ENCODE data around the gene ACSS3. TPM values are rescaled to one million over a fixed set of nuclear protein-coding genes. Genes with fewer than 3 reads are reported as not detected.

ACSS3 gene
- total and polyA plus RNA-seq, 2 of the 8 experiments (the other 6 are each of a cell fraction or from before 2014, with no cell fraction given), result 14.4 to 24.0 TPM

DNA sequence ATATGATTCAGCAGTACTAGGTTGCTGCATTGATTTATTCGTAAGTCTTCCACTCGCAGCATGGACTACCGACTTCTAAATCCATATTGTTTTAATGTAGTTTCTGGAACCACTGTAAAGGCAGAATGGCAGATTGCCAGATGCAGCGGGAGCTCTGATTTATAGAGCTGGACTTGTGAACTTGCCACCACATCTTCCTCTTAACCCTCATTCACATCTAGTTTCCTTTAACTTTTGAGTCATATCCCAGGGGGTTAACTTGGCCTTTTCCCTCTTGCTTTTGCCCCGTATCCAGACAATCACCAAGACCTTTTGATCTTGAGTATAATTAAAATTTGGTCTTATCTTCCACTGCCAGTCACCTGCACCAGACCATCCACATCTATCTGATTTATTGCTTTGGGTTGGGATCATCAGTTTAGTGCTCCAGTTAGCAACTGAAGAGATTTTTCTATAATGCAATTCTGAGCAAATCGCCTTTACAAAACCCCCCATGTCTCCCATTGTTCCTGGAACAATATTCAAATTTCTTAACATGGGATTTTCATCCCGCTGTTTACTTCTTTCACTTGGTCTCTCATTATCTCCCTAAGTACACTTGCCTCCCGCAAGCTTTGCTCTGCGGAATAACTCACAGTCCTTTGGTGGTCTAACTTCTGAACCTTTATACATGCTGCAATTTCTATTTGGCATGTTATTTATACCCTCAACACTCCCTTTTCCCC is 130.5 kb downstream of the ACSS3 start:
- Histone ChIP-seq H2BK20ac (ENCODE audit: low read length) (no peak overlapping the region), H3K79me2 (ENCODE audit: control insufficient read depth in 1 of 2, insufficient read depth in 2 of 2, low read length in 2 of 2) (no peaks in the 10 kb centered on the region), H3K79me1 (ENCODE audit: low read depth, low read length) (no peaks in the 10 kb centered on the region), H3K14ac (ENCODE audit: insufficient read length) (no peak overlapping the region), H4K20me1 (replicated peaks in 1 of 2; ENCODE audit: control insufficient read depth in 1 of 2, insufficient read depth in 2 of 2, low read length in 2 of 2) (no peaks in the 10 kb centered on the region), H2BK5ac (ENCODE audit: low read depth, low read length) (no peak overlapping the region), H3K4me2 (ENCODE audit: insufficient read depth in 1 of 2, low read depth in 2 of 2, low read length in 2 of 2) (peak overlapping the region; percentile 21 to 34), H2BK15ac (ENCODE audit: low read length) (no peak overlapping the region), H3K4me3 (ENCODE audit: extremely low read depth in 1 of 4, insufficient read depth in 2 of 4, low read depth in 3 of 4, low read length in 4 of 4) (peak overlapping the region in 1 of 4 experiments; percentile 30; a peak in 2 of 8 replicates), H3K4ac (replicated peaks; ENCODE audit: insufficient read length, low read depth, low read length) (no peak overlapping the region), H4K8ac (ENCODE audit: extremely low read depth, insufficient read depth, low read length) (no peak overlapping the region), H3K4me1 (replicated peaks in 1 of 4; ENCODE audit: control insufficient read depth in 3 of 4, insufficient read depth in 4 of 4, low read length in 3 of 4) (peaks cover 2 to 23% (median 18%) of the 10 kb centered on the region in 4 experiments; a peak in 6 of 7 replicates), H3K56ac (replicated peaks; ENCODE audit: insufficient read length, low read depth, low read length) (no peak overlapping the region), H3K36me3 (ENCODE audit: control insufficient read depth in 2 of 4, insufficient read depth in 4 of 4, low read length in 3 of 4) (no peaks in the 10 kb centered on the region), H2AFZ (ENCODE audit: low read length) (no peak overlapping the region), H2AK5ac (ENCODE audit: low read depth, low read length) (no peak overlapping the region), H3K9ac (replicated peaks in 1 of 4; ENCODE audit: extremely low read depth in 1 of 4, low read depth in 3 of 4, low read length in 3 of 4) (no peak overlapping the region), H3K27ac (ENCODE audit: low read depth, low read length) (no peak overlapping the region), H3K23ac (ENCODE audit: insufficient read length) (no peak overlapping the region), H3K27me3 (replicated peaks in 1 of 4; ENCODE audit: control insufficient read depth in 3 of 4, extremely low read depth in 1 of 4, insufficient read depth in 3 of 4, low read length in 3 of 4) (no peaks in the 10 kb centered on the region), H2BK12ac (ENCODE audit: low read depth, low read length) (peak overlapping the region; percentile 51; the same call in 1 of the 2 replicates), H2BK120ac (replicated peaks; ENCODE audit: low read depth, low read length) (peak overlapping the region; percentile 29), H3K9me3 (ENCODE audit: insufficient read depth in 2 of 2, low read depth in 1 of 2, low read length in 1 of 2) (no peaks in the 10 kb centered on the region), H3K23me2 (ENCODE audit: low read depth, low read length) (no peaks in the 10 kb centered on the region; the same call in 1 of the 2 replicates), H4K5ac (ENCODE audit: insufficient read length, low read depth, low read length) (no peak overlapping the region), H4K91ac (replicated peaks; ENCODE audit: insufficient read length, low read length) (no peak overlapping the region), H3K18ac (ENCODE audit: extremely low read depth, low read length) (no peak overlapping the region)
- WGBS, 2 experiments (ENCODE audit: extremely low coverage in 1 of 2, insufficient coverage in 1 of 2, insufficient read length in 1 of 2, insufficient replicate concordance in 2 of 2, low coverage in 1 of 2, low lambda C conversion rate in 2 of 2, missing lambda C conversion rate in 1 of 2), result 32% methylated on average over 9 of the region's 9 CpGs; no CpG with 5 or more reads in 1 of the 2 experiments
- DNase-seq (ENCODE audit: low read depth in 1 of 2, low spot score in 2 of 2) (no peak), FAIRE-seq (no peak)
- POLR2A ChIA-PET (ENCODE audit: partially characterized antibody), result no interaction called here
- CTCF ChIA-PET (ENCODE audit: partially characterized antibody), result no interaction called here
- TF ChIP-seq ASH2L (IDR thresholded peaks at IDR 0.05; ENCODE audit: low read length) (no peak), RBBP5 (IDR thresholded peaks at IDR 0.05; ENCODE audit: borderline replicate concordance, low read depth, low read length) (no peak), PHF8 (conservative IDR thresholded peaks at IDR 0.05; ENCODE audit: low read depth, low read length) (no peak), TAF1 (IDR thresholded peaks at IDR 0.05; ENCODE audit: low read depth, low read length) (no peak), CREB1 (IDR thresholded peaks at IDR 0.05) (no peak), SP1 (IDR thresholded peaks at IDR 0.05; ENCODE audit: low read depth, low read length) (no peak), KDM5A (IDR thresholded peaks at IDR 0.05; ENCODE audit: low read length) (no peak), POLR2AphosphoS5 (IDR thresholded peaks at IDR 0.05; ENCODE audit: low read depth, low read length) (no peak), GTF2F1 (IDR thresholded peaks at IDR 0.05; ENCODE audit: borderline replicate concordance, low read depth, low read length) (no peak), KDM4A (IDR thresholded peaks at IDR 0.05; ENCODE audit: low read depth, low read length, severe bottlenecking) (no peak), SRF (IDR thresholded peaks at IDR 0.05; ENCODE audit: low read depth, low read length) (no peak), GABPA (IDR thresholded peaks at IDR 0.05; ENCODE audit: borderline replicate concordance, insufficient read depth, low read length) (no peak), FOSL1 (IDR thresholded peaks at IDR 0.05; ENCODE audit: insufficient read depth, low read depth, low read length) (no peak), EZH2 (IDR thresholded peaks at IDR 0.05; ENCODE audit: low read depth, low read length, severe bottlenecking) (no peak)

Data from H1 (cell line).